DOHH2 (cell line): Measurements from ENCODE around the gene THYN1.

Experiments used
- H3F3A ChIP-seq: fragments of 200-600 bp; sonication (generic), shearing (Covaris generic); 2 replicates; pipeline ENCODE4 v1.6.0; 2016; ENCODE audit warnings: antibody characterized with exemption, mild to moderate bottlenecking; ENCODE audit not compliant: control insufficient read depth, insufficient read depth
- H3K27ac ChIP-seq: fragments of 200-600 bp; sonication (generic); 2 replicates; pipeline ENCODE4 v1.5.1; 2014; ENCODE audit warnings: low read depth, mild to moderate bottlenecking, low read length, moderate library complexity
- H3K27me3 ChIP-seq: fragments of 200-600 bp; sonication (generic); 2 replicates; pipeline ENCODE4 v1.6.1; 2014; ENCODE audit warnings: mild to moderate bottlenecking, low read length, mixed read lengths; ENCODE audit not compliant: control insufficient read depth
- H3K36me3 ChIP-seq: fragments of 200-600 bp; sonication (generic); 2 replicates; pipeline ENCODE4 v1.6.1; 2014; ENCODE audit warnings: mild to moderate bottlenecking, low read length, moderate library complexity, mixed read lengths; ENCODE audit not compliant: control insufficient read depth
- H3K4me1 ChIP-seq: fragments of 200-600 bp; sonication (generic); 2 replicates; pipeline ENCODE4 v1.6.1; 2014; ENCODE audit warnings: mild to moderate bottlenecking, low read length, mixed read lengths; ENCODE audit not compliant: control insufficient read depth
- H3K4me2 ChIP-seq: fragments of 200-600 bp; sonication (generic); 2 replicates; pipeline ENCODE4 v1.6.0; 2014; ENCODE audit warnings: mild to moderate bottlenecking, low read length, moderate library complexity
- H3K4me3 ChIP-seq: fragments of 200-600 bp; sonication (generic); 2 replicates; pipeline ENCODE4 v1.5.1; 2014; ENCODE audit warnings: mild to moderate bottlenecking, low read length, mixed read lengths
- H3K79me2 ChIP-seq: fragments of 200-600 bp; sonication (generic); 2 replicates; pipeline ENCODE4 v1.6.1; 2014; ENCODE audit warnings: mild to moderate bottlenecking, low read length, mixed read lengths; ENCODE audit not compliant: control insufficient read depth
- H3K9me2 ChIP-seq: fragments of 200-600 bp; sonication (generic); replicated peaks from 2 replicates; pipeline ENCODE4 v1.6.1; 2014; ENCODE audit warnings: mild to moderate bottlenecking, low read length, mixed read lengths; ENCODE audit not compliant: control insufficient read depth
- H3K9me3 ChIP-seq: fragments of 200-600 bp; sonication (generic); 2 replicates; pipeline ENCODE4 v1.6.1; 2014; ENCODE audit warnings: antibody characterized with exemption, low read length, mixed read lengths; ENCODE audit not compliant: control insufficient read depth, insufficient read depth
- H4K20me1 ChIP-seq: fragments of 200-600 bp; sonication (generic); 2 replicates; pipeline ENCODE4 v1.6.0; 2014; ENCODE audit warnings: low read depth, mild to moderate bottlenecking, antibody characterized with exemption, low read length, moderate library complexity; ENCODE audit not compliant: control insufficient read depth, insufficient read depth
- EZH2phosphoT487 ChIP-seq: fragments of 200-600 bp; sonication (generic); IDR thresholded peaks from 2 replicates; pipeline ENCODE4 v1.6.1; 2017; ENCODE audit warnings: borderline replicate concordance, mild to moderate bottlenecking, antibody characterized with exemption, low read length, moderate library complexity, mixed read lengths
- TF ChIP-seq, protein P1 (sequence below): fragments of 200-600 bp; sonication (generic); IDR thresholded peaks from one replicate; pipeline ENCODE4 v1.5.1; 2014; ENCODE audit warnings: antibody characterized with exemption, mild to moderate bottlenecking, low read depth, low read length; ENCODE audit not compliant: poor library complexity, severe bottlenecking

Gene THYN1

DNA sequence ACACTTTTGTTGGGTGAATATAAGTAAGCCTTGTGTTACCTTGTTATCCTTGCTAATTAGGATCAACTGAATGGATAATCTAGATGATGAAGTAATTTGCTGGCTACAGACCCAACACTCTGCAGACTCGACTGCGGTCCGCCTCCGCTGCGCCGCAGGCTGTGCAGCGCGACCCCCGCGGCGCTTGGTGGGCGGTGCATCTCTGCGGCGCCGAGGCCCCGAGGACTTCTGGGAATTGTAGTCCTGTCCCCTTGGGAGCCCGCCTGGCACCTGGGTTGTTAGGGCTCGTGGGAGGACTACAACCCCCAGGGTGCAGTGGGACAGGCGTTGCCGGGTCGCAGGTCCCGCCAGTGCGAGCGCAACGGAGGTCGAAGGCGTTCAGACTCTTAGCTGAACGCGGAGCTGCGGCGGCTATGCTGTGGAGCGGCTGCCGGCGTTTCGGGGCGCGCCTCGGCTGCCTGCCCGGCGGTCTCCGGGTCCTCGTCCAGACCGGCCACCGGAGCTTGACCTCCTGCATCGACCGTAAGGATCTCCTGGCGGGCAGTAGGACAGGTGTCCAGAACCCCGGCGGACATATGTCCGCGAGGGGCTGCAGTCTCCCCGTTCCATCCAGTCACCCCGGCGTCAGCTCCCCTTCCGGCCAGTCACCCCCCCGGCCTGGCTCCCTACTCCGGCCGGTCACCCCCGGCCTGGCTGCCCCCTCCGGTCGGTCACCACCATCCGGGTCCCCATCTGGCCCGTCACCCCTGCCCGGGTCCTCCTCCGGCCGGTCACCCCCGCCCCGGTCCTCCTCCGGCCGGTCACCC, at the start of gene THYN1, which contains the start of gene ACAD8:
THYN1 (minus strand) TSS at position 165 of the 806 bp plus-strand sequence. CDS start 470 bp downstream, outside the sequence.
ACAD8 (plus strand) TSS at position 381 of the 806 bp plus-strand sequence; CDS start at position 414, 33 bp downstream.
- no peak within 1 kb of the TSS for H3K27ac ChIP-seq

DNA sequence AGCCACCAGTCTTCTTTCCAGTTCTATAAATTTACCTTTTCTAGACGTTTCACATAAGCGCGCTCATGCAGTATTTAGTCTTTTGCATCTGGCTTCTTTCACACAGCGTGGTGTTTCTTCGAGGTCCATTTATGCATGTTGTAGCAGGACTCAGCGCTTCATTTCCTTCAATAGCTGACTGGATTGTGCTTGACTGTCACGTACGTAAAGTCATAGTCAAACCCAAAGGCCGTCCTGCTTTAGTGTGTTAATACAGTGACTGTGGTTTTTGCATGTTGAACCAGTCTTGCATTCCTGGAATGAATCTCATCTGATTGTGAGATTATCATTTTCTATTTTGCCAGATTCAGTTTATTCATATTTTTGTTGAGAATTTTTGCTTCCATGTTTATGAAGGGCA, 41.5 kb upstream of the THYN1 start:
- TF ChIP-seq, protein P1, sequence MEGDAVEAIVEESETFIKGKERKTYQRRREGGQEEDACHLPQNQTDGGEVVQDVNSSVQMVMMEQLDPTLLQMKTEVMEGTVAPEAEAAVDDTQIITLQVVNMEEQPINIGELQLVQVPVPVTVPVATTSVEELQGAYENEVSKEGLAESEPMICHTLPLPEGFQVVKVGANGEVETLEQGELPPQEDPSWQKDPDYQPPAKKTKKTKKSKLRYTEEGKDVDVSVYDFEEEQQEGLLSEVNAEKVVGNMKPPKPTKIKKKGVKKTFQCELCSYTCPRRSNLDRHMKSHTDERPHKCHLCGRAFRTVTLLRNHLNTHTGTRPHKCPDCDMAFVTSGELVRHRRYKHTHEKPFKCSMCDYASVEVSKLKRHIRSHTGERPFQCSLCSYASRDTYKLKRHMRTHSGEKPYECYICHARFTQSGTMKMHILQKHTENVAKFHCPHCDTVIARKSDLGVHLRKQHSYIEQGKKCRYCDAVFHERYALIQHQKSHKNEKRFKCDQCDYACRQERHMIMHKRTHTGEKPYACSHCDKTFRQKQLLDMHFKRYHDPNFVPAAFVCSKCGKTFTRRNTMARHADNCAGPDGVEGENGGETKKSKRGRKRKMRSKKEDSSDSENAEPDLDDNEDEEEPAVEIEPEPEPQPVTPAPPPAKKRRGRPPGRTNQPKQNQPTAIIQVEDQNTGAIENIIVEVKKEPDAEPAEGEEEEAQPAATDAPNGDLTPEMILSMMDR, result no peak
- TF ChIP-seq EZH2phosphoT487, result no peak
- no peak overlapping the region for H3K4me3 ChIP-seq
- H3F3A ChIP-seq, result no peaks in the 10 kb centered on the region
- no peaks in the 10 kb centered on the region for H3K79me2 ChIP-seq
- H3K9me2 ChIP-seq, result no peaks in the 10 kb centered on the region
- no peaks in the 10 kb centered on the region for H3K36me3 ChIP-seq
- H3K4me2 ChIP-seq, result no peak overlapping the region
- H4K20me1 ChIP-seq, result no peaks in the 10 kb centered on the region
- no peaks in the 10 kb centered on the region for H3K9me3 ChIP-seq
- H3K4me1 ChIP-seq, result no peaks in the 10 kb centered on the region
- H3K27ac ChIP-seq, result no peak overlapping the region
- no peaks in the 10 kb centered on the region for H3K27me3 ChIP-seq

More for the DNA sequence above, at the start of gene THYN1, which contains the start of gene ACAD8:
- Histone ChIP-seq H3K79me2 (peaks cover 19% of the 10 kb centered on the region), H3K4me2 (peak within 1 kb of the TSS; percentile 94), H3F3A (no peaks in the 10 kb centered on the region), H3K4me1 (peaks cover 19% of the 10 kb centered on the region), H3K9me2 (no peaks in the 10 kb centered on the region), H3K4me3 (peak within 1 kb of the TSS; percentile 82), H3K36me3 (peaks cover 32% of the 10 kb centered on the region), H3K27me3 (no peaks in the 10 kb centered on the region), H3K9me3 (no peaks in the 10 kb centered on the region), H4K20me1 (peaks cover 2% of the 10 kb centered on the region; the same call in 1 of the 2 replicates)
- TF ChIP-seq, protein P1, result peak; percentile 25
- TF ChIP-seq EZH2phosphoT487, result no peak

DNA sequence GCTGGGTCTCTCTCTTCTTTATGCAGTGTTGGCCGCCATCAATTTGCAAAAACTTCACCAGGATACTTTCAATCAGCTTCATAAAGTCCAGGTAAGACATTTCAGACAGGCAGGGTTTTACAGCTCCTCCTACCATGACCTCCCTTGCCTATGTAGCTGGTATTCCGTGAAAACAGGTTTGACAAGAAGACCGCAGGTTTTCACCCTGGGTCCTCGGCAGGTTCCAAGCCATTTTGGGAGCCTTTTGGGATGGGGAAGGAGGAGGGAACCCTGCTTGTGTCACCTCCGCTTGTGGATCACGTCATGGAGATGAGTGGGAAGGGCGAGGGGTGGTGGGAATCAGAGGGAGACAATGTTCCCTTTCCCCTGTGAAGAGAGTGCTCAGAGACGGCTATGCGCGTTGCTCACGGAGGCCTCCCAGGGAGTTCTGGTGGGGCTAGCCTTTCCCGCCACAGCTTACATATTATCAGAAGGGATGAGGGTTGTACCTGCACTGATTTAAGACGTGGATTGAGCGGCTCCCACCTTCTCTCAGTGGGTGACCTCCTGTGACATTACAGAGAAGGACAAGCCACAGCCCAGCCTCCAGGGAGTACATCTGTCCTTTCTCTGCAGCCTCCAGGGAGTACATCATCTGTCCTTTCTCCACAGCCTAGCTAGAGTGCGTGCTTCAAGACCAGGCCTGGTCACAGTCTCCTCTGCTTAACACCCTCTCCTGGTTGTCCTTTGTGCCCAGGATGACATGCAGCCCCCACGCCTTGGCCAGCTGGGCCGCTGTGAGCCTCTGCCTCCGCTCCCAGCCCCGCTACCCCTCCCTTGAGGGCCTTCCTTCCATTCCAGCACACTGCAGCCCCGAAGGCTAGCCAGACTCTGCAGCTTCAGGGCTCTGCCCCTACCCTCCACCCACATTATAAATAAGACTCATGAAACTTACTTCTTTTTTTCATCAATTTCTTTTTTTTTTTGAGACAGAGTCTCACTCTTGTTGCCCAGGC, 40.3 kb upstream of the THYN1 start:
- no peaks in the 10 kb centered on the region for H3K9me2 ChIP-seq
- no peaks in the 10 kb centered on the region for H3K4me1 ChIP-seq
- no peaks in the 10 kb centered on the region for H3K9me3 ChIP-seq
- H3K79me2 ChIP-seq, result no peaks in the 10 kb centered on the region
- H3F3A ChIP-seq, result no peaks in the 10 kb centered on the region
- no peak overlapping the region for H3K4me2 ChIP-seq
- no peak overlapping the region for H3K4me3 ChIP-seq
- TF ChIP-seq EZH2phosphoT487, result no peak
- TF ChIP-seq, protein P1, result no peak
- H3K27ac ChIP-seq, result no peak overlapping the region
- no peaks in the 10 kb centered on the region for H4K20me1 ChIP-seq
- H3K36me3 ChIP-seq, result no peaks in the 10 kb centered on the region
- H3K27me3 ChIP-seq, result no peaks in the 10 kb centered on the region
